Measurements from ENCODE around the gene PLEKHA8.

The PLEKHA8 gene

GRCh38 chr7:30144657-30145306 lies 116.6 kb downstream of the PLEKHA8 start:
- DNase-seq (ENCODE audit: low spot score) (no peak), FAIRE-seq (no peak)

- FAIRE-seq (no peak), DNase-seq (ENCODE audit: low spot score) (no peak)
Observed at GRCh38 chr7:30145426-30145970, 117.3 kb downstream of the PLEKHA8 start.

GRCh38 chr7:30146127-30146612 lies 118.0 kb downstream of the PLEKHA8 start:
- no peak for DNase-seq (ENCODE audit: low spot score)
- FAIRE-seq: no peak

- DNase-seq (ENCODE audit: low spot score) (no peak), FAIRE-seq (no peak)
Observed at GRCh38 chr7:30147223-30147622, 119.0 kb downstream of the PLEKHA8 start.

- FAIRE-seq (no peak), DNase-seq (ENCODE audit: low spot score) (no peak)
Observed at GRCh38 chr7:30147785-30148184, 119.6 kb downstream of the PLEKHA8 start.

- FAIRE-seq (no peak), DNase-seq (ENCODE audit: low spot score) (no peak)
Observed at GRCh38 chr7:30148426-30148825, 120.2 kb downstream of the PLEKHA8 start.

- DNase-seq (ENCODE audit: low spot score): no peak
- no peak for FAIRE-seq
Observed at GRCh38 chr7:30148951-30149459, 120.8 kb downstream of the PLEKHA8 start.

GRCh38 chr7:30149640-30150272 lies 121.5 kb downstream of the PLEKHA8 start:
- FAIRE-seq (no peak), DNase-seq (ENCODE audit: low spot score) (no peak)

GRCh38 chr7:30150711-30151110 lies 122.5 kb downstream of the PLEKHA8 start:
- FAIRE-seq: no peak
- no peak for DNase-seq (ENCODE audit: low spot score)

- FAIRE-seq (no peak), DNase-seq (ENCODE audit: low spot score) (no peak)
Observed at GRCh38 chr7:30154111-30154587, 125.9 kb downstream of the PLEKHA8 start.

GRCh38 chr7:30155481-30155880 lies 127.3 kb downstream of the PLEKHA8 start:
- FAIRE-seq (no peak), DNase-seq (ENCODE audit: low spot score) (no peak)

- no peak for FAIRE-seq
Observed at GRCh38 chr7:30157204-30157603, 129.0 kb downstream of the PLEKHA8 start.

GRCh38 chr7:30159163-30159562 lies 131.0 kb downstream of the PLEKHA8 start:
- FAIRE-seq (no peak), DNase-seq (ENCODE audit: low spot score) (no peak)

More at GRCh38 chr7:30157204-30157603, 129.0 kb downstream of the PLEKHA8 start:
- no peak for DNase-seq (ENCODE audit: low spot score)

- FAIRE-seq (no peak), DNase-seq (ENCODE audit: low spot score) (peak; percentile 38)
Observed at GRCh38 chr7:30159698-30160143, 131.5 kb downstream of the PLEKHA8 start.

- FAIRE-seq: no peak
- no peak for DNase-seq (ENCODE audit: low spot score)
Observed at GRCh38 chr7:30160329-30160728, 132.1 kb downstream of the PLEKHA8 start.

- DNase-seq (ENCODE audit: low spot score) (no peak), FAIRE-seq (no peak)
Observed at GRCh38 chr7:30162133-30162532, 133.9 kb downstream of the PLEKHA8 start.

GRCh38 chr7:30162622-30163124 lies 134.5 kb downstream of the PLEKHA8 start:
- FAIRE-seq: no peak
- peak; percentile 50 for DNase-seq (ENCODE audit: low spot score)

- FAIRE-seq: no peak
- no peak for DNase-seq (ENCODE audit: low spot score)
Observed at GRCh38 chr7:30163231-30163894, 135.2 kb downstream of the PLEKHA8 start.

GRCh38 chr7:30164567-30164966 lies 136.4 kb downstream of the PLEKHA8 start:
- FAIRE-seq (peak; percentile 63), DNase-seq (ENCODE audit: low spot score) (peak; percentile 54)

- no peak for DNase-seq (ENCODE audit: low spot score)
- no peak for FAIRE-seq
Observed at GRCh38 chr7:30165590-30165989, 137.4 kb downstream of the PLEKHA8 start.

GRCh38 chr7:30166155-30166840 lies 138.1 kb downstream of the PLEKHA8 start:
- no peak for FAIRE-seq
- no peak for DNase-seq (ENCODE audit: low spot score)

All from RCC 7860 (cell line).